GM10248 (cell line): ENCODE measurements around the gene ATOH7.

ENCODE experiments used
- CTCF ChIA-PET: fragments of 300-600 bp; sonication (Branson Sonifier 250); formaldehyde crosslinking; extraction: SDS; loops from one replicate; lab custom pipeline; 2021; ENCODE audit warnings: antibody characterized with exemption; lab: Yijun Ruan, JAX
- POLR2A ChIA-PET: fragments of 350-650 bp; sonication (Branson Sonifier 250); formaldehyde crosslinking; extraction: SDS; loops from one replicate; lab custom pipeline; 2020; ENCODE audit warnings: antibody characterized with exemption; lab: Yijun Ruan, JAX
- DNase-seq: peaks from one replicate; pipeline ENCODE4 v3.0.0; 2012; ENCODE audit errors: extremely low spot score
- CTCF ChIP-seq: IDR thresholded peaks from 2 replicates; pipeline ENCODE4 v1.5.1; 2012; ENCODE audit warnings: mild to moderate bottlenecking, low read depth; ENCODE audit errors: extremely low read depth, missing control alignments, control extremely low read depth

The ATOH7 gene

GRCh38 chr10:68194290-68194689, 37.6 kb downstream of the ATOH7 start:
- CTCF ChIA-PET, result interaction anchor here (1.0 kb wide), 1 partner anchor 18 kb away, joined by 7 read pairs; no protein-coding TSS in a partner anchor
- DNase-seq, result no peak
- TF ChIP-seq CTCF, result no peak
- POLR2A ChIA-PET, result no interaction called here

DNA sequence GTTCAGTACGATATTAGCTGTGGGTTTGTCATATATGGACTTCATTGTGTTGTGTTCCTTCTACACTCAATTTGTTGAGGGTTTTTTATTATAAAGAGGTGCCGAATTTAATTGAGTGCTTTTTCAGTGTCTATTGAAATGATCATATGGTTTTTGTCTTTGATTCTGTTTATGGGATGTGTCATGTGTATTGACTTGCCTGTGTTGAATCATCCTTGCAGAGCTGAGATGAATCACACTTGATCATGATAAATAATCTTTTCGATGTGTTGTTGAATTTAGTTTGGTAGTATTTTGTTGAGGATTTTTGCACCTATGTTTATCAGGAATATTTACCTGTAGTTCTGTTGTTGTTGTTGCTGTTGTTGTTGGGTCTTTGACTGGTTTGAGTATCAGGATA, 39.8 kb downstream of the ATOH7 start:
- no peak for TF ChIP-seq CTCF
- POLR2A ChIA-PET, result no interaction called here
- CTCF ChIA-PET, result no interaction called here
- no peak for DNase-seq

GRCh38 chr10:68188835-68189234, 43.1 kb downstream of the ATOH7 start:
- POLR2A ChIA-PET, result interaction anchor here (0.7 kb wide), 1 partner anchor 39 kb away, joined by 5 read pairs; no protein-coding TSS in a partner anchor
- CTCF ChIA-PET, result interaction anchor here (1.0 to 1.3 kb wide), 4 partner anchors 10 to 334 kb away, joined by 3 to 5 read pairs (median 3); no protein-coding TSS in a partner anchor

DNA sequence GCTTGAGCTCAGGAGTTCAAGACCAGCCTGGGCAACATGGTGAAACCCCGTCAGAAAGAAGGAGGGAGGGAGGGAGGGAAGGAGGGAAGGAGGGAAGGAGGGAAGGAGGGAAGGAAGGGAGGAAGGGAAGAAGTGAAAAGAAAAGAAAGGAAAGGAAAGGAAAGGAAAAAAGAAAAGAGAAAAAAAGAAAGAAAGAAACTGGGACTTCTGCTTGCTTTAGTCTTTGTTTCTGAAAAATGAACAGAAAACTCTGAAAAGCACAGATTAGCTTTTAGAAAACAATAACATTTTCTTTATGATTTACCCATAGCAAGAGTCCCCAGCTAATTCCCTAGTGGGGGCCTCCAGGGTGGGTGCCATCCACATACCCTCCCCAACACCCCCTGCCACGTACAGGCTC, 46.8 kb downstream of the ATOH7 start:
- no peak for DNase-seq
- no peak for TF ChIP-seq CTCF
- ChIA-PET POLR2A (no interaction called here), CTCF (no interaction called here)

More at GRCh38 chr10:68188835-68189234, 43.1 kb downstream of the ATOH7 start:
- DNase-seq, result no peak
- no peak for TF ChIP-seq CTCF

GRCh38 chr10:68184546-68184945, 47.4 kb downstream of the ATOH7 start:
- DNase-seq, result no peak
- ChIA-PET POLR2A (no interaction called here), CTCF (no interaction called here)
- TF ChIP-seq CTCF, result no peak
